Urinary bladder (tissue), 4 donors: ENCODE measurements around the gene TRIM50. TPM values are rescaled to one million over a fixed set of nuclear protein-coding genes. Genes with fewer than 3 reads are reported as not detected.
"Not testable (repeated sequence)": the region's sequence is repeated elsewhere in the genome, so short reads cannot be mapped to it uniquely, and the experiment has no call there.

ENCODE experiments used
- DNase-seq: peaks from one replicate; pipeline ENCODE4 v3.0.0-alpha.2; 2015; ENCODE audit errors: extremely low spot score
- H3K27ac ChIP-seq: one replicate; pipeline ENCODE4 v1.5.1; 2013; ENCODE audit warnings: low read depth, mild to moderate bottlenecking, moderate library complexity
- H3K36me3 ChIP-seq: one replicate; pipeline ENCODE4 v1.6.1; 2013; ENCODE audit warnings: mild to moderate bottlenecking, moderate library complexity; ENCODE audit not compliant: insufficient read depth
- H3K4me1 ChIP-seq: one replicate; pipeline ENCODE4 v1.6.1; 2013; ENCODE audit warnings: mild to moderate bottlenecking, moderate library complexity; ENCODE audit not compliant: insufficient read depth
- H3K4me3 ChIP-seq: one replicate; pipeline ENCODE4 v1.5.1; 2013; ENCODE audit warnings: low read depth, low read length
- WGBS: extraction: QIAGEN DNeasy Blood & Tissue Kit; methylation state at CpG from one replicate; pipeline ENCODE4 v1.1.7; 2013; 5-methylcytosine and 5-hydroxymethylcytosine counted together
- polyA plus RNA-seq: library from polyadenylated mRNA; stranded (reverse); fragments of 200-250 nt; gene quantifications from one replicate; pipeline ENCODE4 v1.2.3, GENCODE V29; 2013
- total RNA-seq: library from RNA; depleted of rRNA; stranded (reverse); fragments of >200 nt; gene quantifications from one replicate; pipeline ENCODE4 v1.2.3, GENCODE V29; 2014
- donor health status: healthy with polysubstance abuse.
- donor health status: healthy.

The TRIM50 gene
- total and polyA plus RNA-seq, 2 donors: 0.14 to 0.21 TPM

- 55% methylated on average over 8 of the region's 8 CpGs for WGBS
- Histone ChIP-seq H3K4me1 (no peaks in the 10 kb centered on the region), H3K36me3 (no peaks in the 10 kb centered on the region), H3K4me3 (no peak overlapping the region), H3K27ac (no peak overlapping the region)
- no peak for DNase-seq
Observed at GRCh38 chr7:73341877-73342276, 14.0 kb upstream of the TRIM50 start.

- no peaks in the 10 kb centered on the region for H3K4me1 ChIP-seq
- no peak overlapping the region for H3K27ac ChIP-seq
- DNase-seq: no peak
- 70% methylated on average over 7 of the region's 7 CpGs for WGBS
- H3K36me3 ChIP-seq: no peaks in the 10 kb centered on the region
- no peak overlapping the region for H3K4me3 ChIP-seq
Observed at GRCh38 chr7:73340514-73340913, 12.6 kb upstream of the TRIM50 start.

- Histone ChIP-seq H3K4me1 (peaks cover 2% of the 10 kb centered on the region), H3K4me3 (no peak overlapping the region), H3K36me3 (no peaks in the 10 kb centered on the region), H3K27ac (no peak overlapping the region)
- 38% methylated on average over 10 of the region's 10 CpGs for WGBS
- DNase-seq: no peak
Observed at GRCh38 chr7:73338321-73338720, 10.4 kb upstream of the TRIM50 start.

- DNase-seq: no peak
- whole genome bisulfite sequencing: 67% methylated on average over 6 of the region's 6 CpGs
- Histone ChIP-seq H3K27ac (no peak overlapping the region), H3K36me3 (no peaks in the 10 kb centered on the region), H3K4me1 (peaks cover 2% of the 10 kb centered on the region), H3K4me3 (no peak overlapping the region)
Observed at GRCh38 chr7:73332447-73332846, 4.6 kb upstream of the TRIM50 start.

GRCh38 chr7:73330772-73331171 is 2.9 kb upstream of the TRIM50 start:
- H3K4me3 ChIP-seq: no peak overlapping the region
- H3K36me3 ChIP-seq: no peaks in the 10 kb centered on the region
- no peak for DNase-seq
- H3K27ac ChIP-seq: no peak overlapping the region
- peaks cover 2% of the 10 kb centered on the region for H3K4me1 ChIP-seq
- WGBS: 64% methylated on average over 6 of the region's 6 CpGs

GRCh38 chr7:73329861-73330581 is 2.1 kb upstream of the TRIM50 start:
- Histone ChIP-seq H3K4me3 (no peak overlapping the region), H3K27ac (no peak overlapping the region), H3K4me1 (peaks cover 2% of the 10 kb centered on the region), H3K36me3 (no peaks in the 10 kb centered on the region)
- WGBS: 30% methylated on average over 11 of the region's 11 CpGs
- DNase-seq: no peak

GRCh38 chr7:73328696-73329095 is 814 bp upstream of the TRIM50 start:
- no peak for DNase-seq
- 97% methylated on average over 10 of the region's 10 CpGs for WGBS
- Histone ChIP-seq H3K4me1 (no peaks in the 10 kb centered on the region), H3K27ac (no peak overlapping the region), H3K36me3 (no peaks in the 10 kb centered on the region), H3K4me3 (no peak overlapping the region)

GRCh38 chr7:73327449-73327848 is 433 bp downstream of the TRIM50 start:
- WGBS: 93% methylated on average over 10 of the region's 13 CpGs
- H3K27ac ChIP-seq, H3K4me1 ChIP-seq, H3K4me3 ChIP-seq, H3K36me3 ChIP-seq, DNase-seq: not testable (repeated sequence)

GRCh38 chr7:73325424-73325823 is 2.5 kb downstream of the TRIM50 start:
- WGBS: 89% methylated on average over 6 of the region's 6 CpGs

GRCh38 chr7:73324081-73324845 is 3.6 kb downstream of the TRIM50 start:
- H3K4me3 ChIP-seq, H3K27ac ChIP-seq, DNase-seq, H3K36me3 ChIP-seq, H3K4me1 ChIP-seq: not testable (repeated sequence)
- 19% methylated on average over 31 of the region's 31 CpGs for WGBS

More at GRCh38 chr7:73325424-73325823, 2.5 kb downstream of the TRIM50 start:
- H3K4me3 ChIP-seq, H3K36me3 ChIP-seq, DNase-seq, H3K27ac ChIP-seq, H3K4me1 ChIP-seq: not testable (repeated sequence)

- not testable (repeated sequence) for H3K27ac ChIP-seq, H3K36me3 ChIP-seq, H3K4me3 ChIP-seq, H3K4me1 ChIP-seq, DNase-seq
- WGBS: 65% methylated on average over 5 of the region's 5 CpGs
Observed at GRCh38 chr7:73323434-73324080, 4.3 kb downstream of the TRIM50 start.

GRCh38 chr7:73320009-73320408 is 7.9 kb downstream of the TRIM50 start:
- not testable (repeated sequence) for H3K4me3 ChIP-seq, H3K4me1 ChIP-seq, H3K27ac ChIP-seq, H3K36me3 ChIP-seq, DNase-seq
- WGBS: 68% methylated on average over 9 of the region's 9 CpGs

- not testable (repeated sequence) for H3K4me1 ChIP-seq, DNase-seq, H3K27ac ChIP-seq, H3K36me3 ChIP-seq, H3K4me3 ChIP-seq
- WGBS: 76% methylated on average over 9 of the region's 9 CpGs
Observed at GRCh38 chr7:73319541-73319940, 8.3 kb downstream of the TRIM50 start.
